HAP-1 (cell line): ENCODE results near the gene PLA2G12B.

Source experiments
- DNase-seq, 2 experiments: peaks; one replicate each; pipeline ENCODE4 v3.0.0-alpha.2; 2016 to 2020; ENCODE audit warnings: low spot score in 2 of 2
- H3K27me3 ChIP-seq: fragments of 250-450 bp; sonication (Bioruptor Pico); 2 replicates; pipeline ENCODE4 v1.5.1; 2020; ENCODE audit warnings: low read depth, mild to moderate bottlenecking, moderate library complexity
- H3K36me3 ChIP-seq: fragments of 250-450 bp; sonication (Bioruptor Pico); replicated peaks from 2 replicates; pipeline ENCODE4 v1.5.1; 2020; ENCODE audit warnings: mild to moderate bottlenecking
- H3K4me1 ChIP-seq: fragments of 250-450 bp; sonication (Bioruptor Pico); 2 replicates; pipeline ENCODE4 v1.5.1; 2020; ENCODE audit warnings: mild to moderate bottlenecking
- H3K4me3 ChIP-seq: fragments of 250-450 bp; sonication (Bioruptor Pico); 2 replicates; pipeline ENCODE4 v1.5.1; 2020; ENCODE audit warnings: mild to moderate bottlenecking, moderate library complexity
- H3K9me3 ChIP-seq: fragments of 250-450 bp; sonication (Bioruptor Pico); 2 replicates; pipeline ENCODE4 v1.5.1; 2020; ENCODE audit warnings: mild to moderate bottlenecking, moderate library complexity
- in situ Hi-C: fragments of 300-500 bp; cut with MboI; formaldehyde crosslinking; loops from 3 replicates; pipeline ENCODE4 v1.14.3; 2020; ENCODE audit warnings: low sequenced_read_pairs, inconsistent platforms, mixed read lengths

Gene PLA2G12B

DNA sequence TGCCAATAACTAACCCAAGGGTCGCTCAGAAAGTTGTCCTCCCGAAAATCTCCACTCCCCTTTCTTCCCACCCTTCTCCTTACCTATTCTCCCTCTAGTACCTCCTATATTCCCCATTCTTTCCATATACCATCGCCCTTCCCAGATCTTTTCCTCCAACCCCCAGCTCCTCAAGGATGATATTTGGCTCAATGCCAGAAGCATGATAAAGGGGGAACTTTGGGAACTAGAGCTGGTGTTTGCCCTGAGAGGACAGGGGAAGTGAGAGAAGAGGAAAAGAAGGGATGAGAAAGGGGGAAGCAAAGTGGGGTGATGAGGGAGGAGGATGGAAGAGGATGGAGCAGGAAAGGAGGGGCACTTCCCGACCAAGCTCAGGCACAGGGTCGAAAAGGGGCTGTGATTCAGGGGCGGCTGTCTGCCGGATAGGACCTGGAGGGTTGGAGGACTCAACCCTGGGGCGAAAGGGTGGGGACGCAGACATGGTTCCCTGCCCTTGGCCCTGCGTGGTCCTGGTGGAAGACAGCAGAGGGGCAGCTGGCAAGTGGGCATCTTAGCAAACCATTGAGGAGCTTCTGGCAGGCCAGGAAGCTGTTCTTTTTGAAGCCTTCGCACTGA, 59.3 kb downstream of the PLA2G12B start:
- in situ Hi-C loops: no loop called here
- no peak overlapping the region for H3K4me3 ChIP-seq

DNA sequence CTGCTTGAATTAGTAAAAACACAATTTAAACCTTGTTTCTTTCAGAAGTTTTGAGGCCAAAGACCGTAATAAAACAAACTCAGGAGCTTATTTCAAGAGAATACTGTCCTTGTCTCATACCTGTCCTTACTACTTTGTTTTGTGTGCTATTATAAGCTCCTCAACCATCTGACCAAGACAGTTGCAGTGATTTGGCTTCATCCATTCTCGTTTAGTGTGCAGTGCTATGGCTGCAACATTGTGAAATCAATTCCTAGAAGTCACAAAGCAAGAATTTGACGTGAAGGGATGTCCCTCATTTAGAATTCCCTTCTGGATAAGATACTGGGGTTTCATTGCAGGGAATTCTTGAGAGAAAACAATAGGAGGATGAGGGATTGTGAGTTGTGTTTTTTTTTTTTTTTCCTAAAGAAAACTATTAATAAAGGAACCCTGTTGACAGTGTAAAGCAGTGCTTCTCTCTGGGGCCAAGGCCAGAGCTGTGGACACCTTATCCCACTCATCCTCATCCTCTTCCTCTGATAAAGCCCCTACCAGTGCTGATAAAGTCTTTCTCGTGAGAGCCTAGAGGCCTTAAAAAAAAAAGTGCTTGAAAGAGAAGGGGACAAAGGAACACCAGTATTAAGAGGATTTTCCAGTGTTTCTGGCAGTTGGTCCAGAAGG, 61.3 kb downstream of the PLA2G12B start, which contains the start of gene OIT3:
TSS of gene OIT3 (plus strand) at position 604 of the 663 bp plus-strand sequence. CDS start 60 bp downstream, outside the sequence.
- Histone ChIP-seq H3K4me1 (no peaks in the 10 kb centered on the region), H3K36me3 (no peaks in the 10 kb centered on the region), H3K9me3 (no peaks in the 10 kb centered on the region), H3K27me3 (peaks cover 13% of the 10 kb centered on the region), H3K4me3 (no peak within 1 kb of the TSS)
- DNase-seq: no peak
- in situ Hi-C loops: no loop called here

More for the DNA sequence above, 59.3 kb downstream of the PLA2G12B start:
- H3K27me3 ChIP-seq: peaks cover 13% of the 10 kb centered on the region
- H3K4me1 ChIP-seq: no peaks in the 10 kb centered on the region
- no peak for DNase-seq
- no peaks in the 10 kb centered on the region for H3K36me3 ChIP-seq
- H3K9me3 ChIP-seq: no peaks in the 10 kb centered on the region

DNA sequence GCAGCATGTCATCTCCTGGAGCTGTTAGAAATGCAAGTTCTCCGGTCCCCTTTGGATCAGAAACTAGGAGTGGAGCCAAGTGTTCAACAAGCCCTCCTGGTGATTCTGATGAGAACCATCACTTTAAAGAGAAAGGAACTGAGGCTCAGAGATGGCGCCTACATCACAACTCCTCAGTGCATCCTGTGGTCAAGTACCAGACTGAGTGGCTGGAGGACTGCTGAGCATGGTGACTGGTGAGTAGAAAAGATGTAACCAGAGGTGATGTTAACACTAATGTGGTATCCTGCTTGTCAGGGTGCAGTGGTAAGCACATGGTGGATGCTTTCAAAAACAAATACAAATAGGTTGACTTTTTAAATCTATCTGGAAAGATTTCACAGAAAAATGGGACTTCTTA, 64.5 kb downstream of the PLA2G12B start:
- no peak for DNase-seq
- no peaks in the 10 kb centered on the region for H3K4me1 ChIP-seq
- H3K9me3 ChIP-seq: no peaks in the 10 kb centered on the region
- no peak overlapping the region for H3K4me3 ChIP-seq
- no peaks in the 10 kb centered on the region for H3K36me3 ChIP-seq
- H3K27me3 ChIP-seq: peaks cover 3% of the 10 kb centered on the region; the same call in 1 of the 2 replicates
- in situ Hi-C loops: no loop called here

DNA sequence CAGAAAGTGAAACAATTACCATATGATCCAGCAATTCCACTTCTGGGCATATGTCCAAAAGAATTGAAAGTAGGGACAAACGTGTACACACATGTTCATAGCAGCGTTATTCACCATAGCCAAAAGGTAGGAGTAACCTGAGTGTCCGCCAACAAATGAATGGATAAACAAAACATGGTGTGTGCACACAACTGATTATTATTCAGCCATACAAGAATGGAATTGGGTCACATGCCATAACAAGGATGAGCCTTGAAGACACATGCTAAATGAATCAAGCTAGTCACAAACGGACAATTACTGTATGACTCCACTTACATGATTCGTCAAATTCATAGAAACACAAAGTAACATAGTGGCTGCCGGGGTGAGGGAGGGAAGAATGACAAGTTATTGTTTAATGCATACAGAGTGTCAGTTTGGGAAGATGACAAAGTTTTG, 65.2 kb downstream of the PLA2G12B start:
- Histone ChIP-seq H3K27me3 (no peaks in the 10 kb centered on the region), H3K4me1 (no peaks in the 10 kb centered on the region), H3K4me3 (no peak overlapping the region), H3K9me3 (no peaks in the 10 kb centered on the region), H3K36me3 (no peaks in the 10 kb centered on the region)
- in situ Hi-C loops: no loop called here
- DNase-seq: no peak

DNA sequence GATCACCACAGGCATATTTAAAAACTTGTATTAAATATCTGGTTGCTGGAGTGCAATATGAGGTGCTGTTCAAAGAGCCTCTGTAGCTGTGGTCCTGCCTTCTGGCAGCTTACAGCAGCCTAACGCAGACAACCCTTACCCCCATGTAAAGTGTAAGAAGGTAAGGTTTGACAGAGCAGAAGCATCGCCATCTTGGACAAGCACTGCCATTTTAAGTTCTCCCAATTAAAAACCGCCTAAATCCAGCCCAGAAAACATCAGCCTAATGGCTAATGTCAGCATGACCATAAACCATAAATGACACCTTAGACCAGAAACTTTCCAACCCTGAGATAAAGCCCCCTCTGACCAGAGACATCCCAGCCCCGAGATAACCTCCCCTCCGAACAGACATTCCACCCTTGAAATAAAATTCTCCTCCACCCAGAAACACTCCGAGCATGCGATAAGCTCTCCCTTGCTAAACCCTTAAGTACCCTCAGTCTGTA, 66.4 kb downstream of the PLA2G12B start:
- DNase-seq: no peak
- Histone ChIP-seq H3K27me3 (no peaks in the 10 kb centered on the region), H3K9me3 (no peaks in the 10 kb centered on the region), H3K36me3 (no peaks in the 10 kb centered on the region), H3K4me3 (no peak overlapping the region), H3K4me1 (no peaks in the 10 kb centered on the region)
- in situ Hi-C loops: no loop called here

DNA sequence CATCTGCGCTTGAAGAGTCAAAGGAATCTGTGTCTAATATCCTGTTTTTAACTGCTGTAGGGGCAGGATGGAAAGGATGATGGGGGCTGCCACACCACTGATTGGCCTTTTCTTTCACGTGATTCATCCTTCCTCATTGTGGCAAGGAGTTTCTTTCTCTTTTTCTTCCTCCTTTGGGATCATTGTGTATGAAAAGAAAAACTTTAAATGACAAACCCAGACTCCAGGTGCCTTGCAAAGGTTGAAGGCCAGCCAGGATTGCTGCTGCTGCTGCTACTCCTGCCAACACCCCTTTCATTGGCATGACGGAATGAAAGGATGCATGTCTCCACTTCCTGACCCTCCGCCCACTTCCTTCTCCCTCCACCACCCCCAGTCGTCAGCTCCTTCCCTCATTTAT, 67.6 kb downstream of the PLA2G12B start:
- Histone ChIP-seq H3K9me3 (no peaks in the 10 kb centered on the region), H3K36me3 (no peaks in the 10 kb centered on the region), H3K4me3 (no peak overlapping the region), H3K4me1 (no peaks in the 10 kb centered on the region), H3K27me3 (no peaks in the 10 kb centered on the region)
- no peak for DNase-seq
- in situ Hi-C loops: no loop called here

DNA sequence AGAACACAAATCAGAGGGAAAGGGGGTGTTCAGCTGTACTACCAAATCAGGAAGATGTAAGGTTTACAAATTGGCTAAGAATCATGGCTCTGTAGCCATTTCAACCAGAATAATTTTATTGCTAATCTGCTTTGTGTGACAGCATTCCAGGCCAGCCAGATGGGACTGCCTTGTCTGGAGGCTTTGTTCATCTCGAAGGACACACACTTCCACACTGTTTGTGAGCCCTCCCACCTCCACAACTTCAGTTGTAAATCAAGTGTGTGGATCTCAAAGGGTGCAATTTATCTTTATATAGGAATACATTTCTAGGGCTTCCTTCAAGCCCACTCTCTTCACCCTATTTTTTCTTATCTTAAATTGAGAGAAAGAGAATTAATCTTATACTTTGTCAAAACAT, 68.0 kb downstream of the PLA2G12B start:
- in situ Hi-C loops: no loop called here
- Histone ChIP-seq H3K27me3 (no peaks in the 10 kb centered on the region), H3K36me3 (no peaks in the 10 kb centered on the region), H3K9me3 (no peaks in the 10 kb centered on the region), H3K4me1 (no peaks in the 10 kb centered on the region), H3K4me3 (no peak overlapping the region)
- no peak for DNase-seq

DNA sequence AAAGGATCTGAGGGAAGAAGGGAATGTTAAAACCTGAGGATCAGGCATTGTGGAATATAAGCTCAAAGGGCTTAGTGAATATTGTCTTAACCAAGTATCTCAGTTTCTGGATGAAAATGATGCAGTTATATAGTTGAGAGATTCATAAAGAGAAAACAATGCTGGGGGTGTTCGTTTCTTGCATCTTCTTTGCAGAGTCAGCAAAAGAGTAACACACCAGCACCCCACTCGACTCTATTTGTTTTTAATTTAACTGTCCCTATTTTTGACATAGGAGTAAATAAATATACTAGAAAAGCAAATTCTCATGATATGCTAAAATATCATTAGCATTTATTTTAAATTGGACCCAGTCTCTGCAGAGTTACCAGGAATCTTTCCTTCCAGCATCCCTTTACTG, 68.7 kb downstream of the PLA2G12B start:
- in situ Hi-C loops: no loop called here
- H3K4me1 ChIP-seq: no peaks in the 10 kb centered on the region
- no peaks in the 10 kb centered on the region for H3K9me3 ChIP-seq
- no peak overlapping the region for H3K4me3 ChIP-seq
- no peaks in the 10 kb centered on the region for H3K27me3 ChIP-seq
- no peaks in the 10 kb centered on the region for H3K36me3 ChIP-seq
- DNase-seq: no peak
